Activated CD8-positive, alpha-beta T cell treated with anti-CD3 and anti-CD28 coated beads, Interleukin-2, amount 10 ng/mL, durations not matched to agents 7 days and 5 days (primary cell): ENCODE data around the gene DSTN. TPM values are rescaled to one million over a fixed set of nuclear protein-coding genes. Genes with fewer than 3 reads are reported as not detected.

ENCODE experiments used
- ATAC-seq: fragments of 150-1000 bp; cut with Tn5 transposase; one replicate; pipeline ENCODE4 v1.10.0; 2021; ENCODE audit warnings: moderate library complexity
- CTCF ChIA-PET: fragments of 350-600 bp; sonication (Branson Sonifier 250); formaldehyde crosslinking; loops from one replicate; lab custom pipeline; 2021; ENCODE audit warnings: antibody characterized with exemption; lab: Charles Lee
- POLR2A ChIA-PET: fragments of 350-600 bp; sonication (Branson Sonifier 250); formaldehyde crosslinking; loops from one replicate; lab custom pipeline; 2021; ENCODE audit warnings: antibody characterized with exemption; lab: Charles Lee
- DNase-seq: peaks from one replicate; pipeline ENCODE4 v3.0.0-alpha.2; 2020
- H3K27ac Mint-ChIP-seq: one replicate; pipeline ENCODE4 v1.8.0; 2021; ENCODE audit warnings: mild to moderate bottlenecking, mixed read lengths
- H3K27me3 Mint-ChIP-seq: one replicate; pipeline ENCODE4 v1.8.0; 2021; ENCODE audit warnings: low read depth, mixed read lengths
- H3K36me3 Mint-ChIP-seq: one replicate; pipeline ENCODE4 v1.8.0; 2021; ENCODE audit warnings: low read depth, mixed read lengths
- H3K4me1 Mint-ChIP-seq: one replicate; pipeline ENCODE4 v1.8.0; 2021; ENCODE audit warnings: low read depth, mixed read lengths
- H3K4me3 Mint-ChIP-seq: one replicate; pipeline ENCODE4 v1.8.0; 2021; ENCODE audit warnings: mild to moderate bottlenecking, mixed read lengths
- H3K9me3 Mint-ChIP-seq: one replicate; pipeline ENCODE4 v1.8.0; 2022; ENCODE audit warnings: mixed read lengths; ENCODE audit not compliant: insufficient read depth
- total RNA-seq, 2 experiments: library from RNA; stranded (reverse); gene quantifications; one replicate each; pipeline ENCODE4 v1.2.3, GENCODE V29; 2021

Gene DSTN
- total RNA-seq, 2 experiments from 2014 or later: 59.0 to 63.6 TPM

GRCh38 chr20:17533396-17533795 is 36.5 kb upstream of the DSTN start:
- Mint-ChIP-seq H3K36me3 (no peaks in the 10 kb centered on the region), H3K27ac (no peak overlapping the region), H3K9me3 (no peaks in the 10 kb centered on the region), H3K4me1 (peaks cover 39% of the 10 kb centered on the region), H3K4me3 (no peak overlapping the region), H3K27me3 (peaks cover 25% of the 10 kb centered on the region)
- ChIA-PET POLR2A (interaction anchor here (1.0 to 1.2 kb wide), 2 partner anchors 10 to 19 kb away, joined by 3 read pairs; no protein-coding TSS in a partner anchor), CTCF (interaction anchor here (0.7 to 3.2 kb wide), 6 partner anchors 10 to 149 kb away, joined by 3 to 16 read pairs (median 4); partner anchors contain the start of gene RRBP1)
- DNase-seq: peak; percentile 44
- no peak for ATAC-seq

- ATAC-seq (no peak), DNase-seq (no peak)
- CTCF ChIA-PET: interaction anchor here (3.2 to 4.0 kb wide), 2 partner anchors 29 to 84 kb away, joined by 16 to 18 read pairs; no protein-coding TSS in a partner anchor
- POLR2A ChIA-PET: no interaction called here
- H3K36me3 Mint-ChIP-seq: no peaks in the 10 kb centered on the region
- no peak overlapping the region for H3K4me3 Mint-ChIP-seq
- peaks cover 44% of the 10 kb centered on the region for H3K4me1 Mint-ChIP-seq
- H3K27ac Mint-ChIP-seq: no peak overlapping the region
- H3K9me3 Mint-ChIP-seq: no peaks in the 10 kb centered on the region
- H3K27me3 Mint-ChIP-seq: peaks cover 24% of the 10 kb centered on the region
These were observed 35.8 kb upstream of the DSTN start for GRCh38 chr20:17534077-17534476.

DNA sequence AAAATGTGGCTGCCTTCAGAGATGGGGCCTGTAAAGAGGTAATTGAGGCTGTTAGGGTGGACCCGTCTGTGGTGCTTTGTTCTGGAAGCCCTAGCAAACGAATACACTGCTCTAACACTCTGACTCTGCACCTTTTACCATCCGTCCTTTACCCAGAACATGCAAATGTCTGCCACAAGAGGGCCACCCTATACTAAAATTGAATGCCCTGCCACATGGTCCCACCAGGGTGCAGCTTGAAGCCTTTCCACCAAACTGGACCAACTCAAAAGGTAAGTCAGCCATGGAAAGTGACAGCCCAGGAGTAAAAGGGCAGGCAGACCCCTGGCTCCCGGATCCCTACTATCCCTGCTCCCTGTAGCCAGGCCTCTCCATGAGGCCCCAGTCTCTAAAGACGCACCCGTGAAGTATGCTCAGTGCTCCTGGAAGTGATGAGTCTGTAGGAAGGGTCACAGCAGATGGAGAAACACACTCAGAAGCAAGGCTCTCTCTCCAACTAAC is 32.9 kb upstream of the DSTN start:
- ATAC-seq (peak; percentile 97), DNase-seq (peak; percentile 80)
- H3K36me3 Mint-ChIP-seq: no peaks in the 10 kb centered on the region
- H3K27ac Mint-ChIP-seq: no peak overlapping the region
- no peaks in the 10 kb centered on the region for H3K9me3 Mint-ChIP-seq
- H3K4me1 Mint-ChIP-seq: peaks cover 32% of the 10 kb centered on the region
- peaks cover 14% of the 10 kb centered on the region for H3K27me3 Mint-ChIP-seq
- H3K4me3 Mint-ChIP-seq: no peak overlapping the region
- POLR2A ChIA-PET: no interaction called here
- CTCF ChIA-PET: interaction anchor here (0.6 to 4.0 kb wide), 22 partner anchors 8 to 400 kb away, joined by 3 to 18 read pairs (median 6); partner anchors contain the start of genes DSTN and RRBP1

- no peaks in the 10 kb centered on the region for H3K9me3 Mint-ChIP-seq
- H3K4me1 Mint-ChIP-seq: peaks cover 31% of the 10 kb centered on the region
- no peak overlapping the region for H3K4me3 Mint-ChIP-seq
- CTCF ChIA-PET: interaction anchor here (4.0 kb wide), 1 partner anchor 80 kb away, joined by 18 read pairs; no protein-coding TSS in a partner anchor
- DNase-seq (no peak), ATAC-seq (no peak)
- POLR2A ChIA-PET: no interaction called here
- peaks cover 15% of the 10 kb centered on the region for H3K27me3 Mint-ChIP-seq
- H3K27ac Mint-ChIP-seq: no peak overlapping the region
- no peaks in the 10 kb centered on the region for H3K36me3 Mint-ChIP-seq
These were observed 31.9 kb upstream of the DSTN start for GRCh38 chr20:17537959-17538358.

GRCh38 chr20:17538517-17539170 is 31.2 kb upstream of the DSTN start:
- peaks cover 25% of the 10 kb centered on the region for H3K4me1 Mint-ChIP-seq
- no peak for ATAC-seq
- no peak for DNase-seq
- H3K4me3 Mint-ChIP-seq: no peak overlapping the region
- CTCF ChIA-PET: interaction anchor here (0.8 kb wide), 1 partner anchor 359 kb away, joined by 3 read pairs; no protein-coding TSS in a partner anchor
- POLR2A ChIA-PET: no interaction called here
- H3K36me3 Mint-ChIP-seq: no peaks in the 10 kb centered on the region
- no peak overlapping the region for H3K27ac Mint-ChIP-seq
- H3K27me3 Mint-ChIP-seq: peaks cover 18% of the 10 kb centered on the region
- H3K9me3 Mint-ChIP-seq: no peaks in the 10 kb centered on the region

DNA sequence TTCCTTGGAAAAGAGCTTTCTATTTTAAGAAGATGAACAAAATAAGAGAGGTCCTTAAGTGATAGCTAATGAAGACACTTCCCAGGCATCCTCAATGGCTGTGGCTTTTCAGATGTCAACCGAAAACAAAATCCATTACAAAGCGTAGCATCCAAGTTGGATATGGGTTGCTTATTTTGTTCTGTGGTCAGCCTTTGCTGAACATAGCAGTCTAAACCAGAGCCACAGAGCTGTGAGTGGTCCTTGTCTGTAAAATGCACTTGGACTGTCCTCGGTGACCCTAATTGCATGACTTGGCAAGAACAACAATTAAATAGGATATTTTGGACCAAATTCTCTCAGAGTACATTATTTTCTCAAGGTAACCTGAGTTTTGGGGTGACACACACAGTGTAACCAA is 28.3 kb upstream of the DSTN start:
- Mint-ChIP-seq H3K9me3 (no peaks in the 10 kb centered on the region), H3K4me1 (peaks cover 17% of the 10 kb centered on the region), H3K27me3 (peaks cover 38% of the 10 kb centered on the region), H3K36me3 (no peaks in the 10 kb centered on the region), H3K4me3 (no peak overlapping the region), H3K27ac (no peak overlapping the region)
- ChIA-PET POLR2A (interaction anchor here (2.4 kb wide), 1 partner anchor 29 kb away, joined by 8 read pairs; the partner anchor contains the start of gene DSTN), CTCF (interaction anchor here (0.7 to 2.0 kb wide), 4 partner anchors 71 to 454 kb away, joined by 3 to 6 read pairs (median 4); partner anchors contain the start of gene RRBP1)
- no peak for DNase-seq
- ATAC-seq: no peak

- Mint-ChIP-seq H3K9me3 (no peaks in the 10 kb centered on the region), H3K27me3 (peaks cover 38% of the 10 kb centered on the region), H3K36me3 (no peaks in the 10 kb centered on the region), H3K4me1 (peaks cover 13% of the 10 kb centered on the region), H3K4me3 (no peak overlapping the region), H3K27ac (no peak overlapping the region)
- CTCF ChIA-PET: interaction anchor here (1.5 to 2.0 kb wide), 2 partner anchors 397 to 454 kb away, joined by 3 to 6 read pairs; no protein-coding TSS in a partner anchor
- ATAC-seq (no peak), DNase-seq (no peak)
- POLR2A ChIA-PET: interaction anchor here (2.4 kb wide), 1 partner anchor 28 kb away, joined by 8 read pairs; the partner anchor contains the start of gene DSTN
These were observed 27.9 kb upstream of the DSTN start for GRCh38 chr20:17541996-17542395.

GRCh38 chr20:17542481-17542880 is 27.4 kb upstream of the DSTN start:
- Mint-ChIP-seq H3K9me3 (no peaks in the 10 kb centered on the region), H3K27ac (no peak overlapping the region), H3K27me3 (peaks cover 41% of the 10 kb centered on the region), H3K4me3 (no peak overlapping the region), H3K4me1 (peaks cover 9% of the 10 kb centered on the region), H3K36me3 (no peaks in the 10 kb centered on the region)
- ATAC-seq (no peak), DNase-seq (no peak)
- POLR2A ChIA-PET: no interaction called here
- CTCF ChIA-PET: no interaction called here

DNA sequence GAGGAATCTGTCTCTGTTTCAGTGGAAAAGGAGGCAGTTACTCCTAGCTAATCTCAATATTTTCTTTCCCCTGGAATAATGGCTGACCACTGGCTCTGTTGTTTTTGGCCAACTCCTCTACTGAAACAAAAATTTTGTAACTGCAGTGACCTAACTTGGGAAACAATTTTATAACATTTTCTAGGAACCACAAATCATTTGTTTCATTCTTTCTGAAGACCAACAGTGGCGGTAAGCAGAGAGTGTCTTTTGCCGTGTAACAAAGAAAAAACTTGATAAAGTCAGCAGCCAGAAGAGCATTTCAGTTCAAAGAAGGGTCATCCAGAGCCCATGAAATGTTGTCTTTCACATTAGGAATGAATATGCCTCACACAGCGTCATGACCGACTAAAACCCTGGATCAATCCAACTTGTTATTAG is 26.9 kb upstream of the DSTN start:
- Mint-ChIP-seq H3K4me3 (no peak overlapping the region), H3K36me3 (no peaks in the 10 kb centered on the region), H3K4me1 (peaks cover 6% of the 10 kb centered on the region), H3K27ac (no peak overlapping the region), H3K9me3 (no peaks in the 10 kb centered on the region), H3K27me3 (peaks cover 39% of the 10 kb centered on the region)
- POLR2A ChIA-PET: interaction anchor here (0.9 kb wide), 1 partner anchor 10 kb away, joined by 3 read pairs; no protein-coding TSS in a partner anchor
- CTCF ChIA-PET: no interaction called here
- ATAC-seq: no peak
- DNase-seq: no peak

- ChIA-PET CTCF (interaction anchor here (0.8 to 1.4 kb wide), 2 partner anchors 39 to 63 kb away, joined by 3 read pairs; no protein-coding TSS in a partner anchor), POLR2A (interaction anchor here (0.9 kb wide), 1 partner anchor 11 kb away, joined by 3 read pairs; no protein-coding TSS in a partner anchor)
- Mint-ChIP-seq H3K4me1 (peaks cover 2% of the 10 kb centered on the region), H3K4me3 (no peak overlapping the region), H3K36me3 (no peaks in the 10 kb centered on the region), H3K27ac (no peak overlapping the region), H3K9me3 (no peaks in the 10 kb centered on the region), H3K27me3 (peaks cover 37% of the 10 kb centered on the region)
- ATAC-seq (no peak), DNase-seq (no peak)
These were observed 26.2 kb upstream of the DSTN start for GRCh38 chr20:17543531-17544131.

GRCh38 chr20:17545127-17545526 is 24.7 kb upstream of the DSTN start:
- ATAC-seq (no peak), DNase-seq (no peak)
- POLR2A ChIA-PET: no interaction called here
- Mint-ChIP-seq H3K27ac (no peak overlapping the region), H3K27me3 (peaks cover 39% of the 10 kb centered on the region), H3K36me3 (no peaks in the 10 kb centered on the region), H3K9me3 (no peaks in the 10 kb centered on the region), H3K4me3 (no peak overlapping the region), H3K4me1 (no peaks in the 10 kb centered on the region)
- CTCF ChIA-PET: interaction anchor here (0.9 to 1.8 kb wide), 2 partner anchors 8 to 66 kb away, joined by 3 to 4 read pairs; no protein-coding TSS in a partner anchor
